GM10266 (cell line): ENCODE results near the gene ZNF385B.
A peak's percentile ranks its signal among the peaks of the same experiment; 100 is the strongest.

Source experiments
- DNase-seq: peaks from one replicate; pipeline ENCODE4 v3.0.0; 2012; ENCODE audit errors: extremely low spot score
- TF ChIP-seq, protein P1 (sequence below): IDR thresholded peaks from 2 replicates; pipeline ENCODE4 v1.5.1; 2012; ENCODE audit warnings: mild to moderate bottlenecking, low read depth; ENCODE audit not compliant: control insufficient read depth, insufficient read depth; ENCODE audit errors: missing control alignments

Gene ZNF385B

GRCh38 chr2:179412112-179412511 lies 449.3 kb downstream of the ZNF385B start:
- DNase-seq, result no peak
- TF ChIP-seq, protein P1, sequence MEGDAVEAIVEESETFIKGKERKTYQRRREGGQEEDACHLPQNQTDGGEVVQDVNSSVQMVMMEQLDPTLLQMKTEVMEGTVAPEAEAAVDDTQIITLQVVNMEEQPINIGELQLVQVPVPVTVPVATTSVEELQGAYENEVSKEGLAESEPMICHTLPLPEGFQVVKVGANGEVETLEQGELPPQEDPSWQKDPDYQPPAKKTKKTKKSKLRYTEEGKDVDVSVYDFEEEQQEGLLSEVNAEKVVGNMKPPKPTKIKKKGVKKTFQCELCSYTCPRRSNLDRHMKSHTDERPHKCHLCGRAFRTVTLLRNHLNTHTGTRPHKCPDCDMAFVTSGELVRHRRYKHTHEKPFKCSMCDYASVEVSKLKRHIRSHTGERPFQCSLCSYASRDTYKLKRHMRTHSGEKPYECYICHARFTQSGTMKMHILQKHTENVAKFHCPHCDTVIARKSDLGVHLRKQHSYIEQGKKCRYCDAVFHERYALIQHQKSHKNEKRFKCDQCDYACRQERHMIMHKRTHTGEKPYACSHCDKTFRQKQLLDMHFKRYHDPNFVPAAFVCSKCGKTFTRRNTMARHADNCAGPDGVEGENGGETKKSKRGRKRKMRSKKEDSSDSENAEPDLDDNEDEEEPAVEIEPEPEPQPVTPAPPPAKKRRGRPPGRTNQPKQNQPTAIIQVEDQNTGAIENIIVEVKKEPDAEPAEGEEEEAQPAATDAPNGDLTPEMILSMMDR, result no peak

DNA sequence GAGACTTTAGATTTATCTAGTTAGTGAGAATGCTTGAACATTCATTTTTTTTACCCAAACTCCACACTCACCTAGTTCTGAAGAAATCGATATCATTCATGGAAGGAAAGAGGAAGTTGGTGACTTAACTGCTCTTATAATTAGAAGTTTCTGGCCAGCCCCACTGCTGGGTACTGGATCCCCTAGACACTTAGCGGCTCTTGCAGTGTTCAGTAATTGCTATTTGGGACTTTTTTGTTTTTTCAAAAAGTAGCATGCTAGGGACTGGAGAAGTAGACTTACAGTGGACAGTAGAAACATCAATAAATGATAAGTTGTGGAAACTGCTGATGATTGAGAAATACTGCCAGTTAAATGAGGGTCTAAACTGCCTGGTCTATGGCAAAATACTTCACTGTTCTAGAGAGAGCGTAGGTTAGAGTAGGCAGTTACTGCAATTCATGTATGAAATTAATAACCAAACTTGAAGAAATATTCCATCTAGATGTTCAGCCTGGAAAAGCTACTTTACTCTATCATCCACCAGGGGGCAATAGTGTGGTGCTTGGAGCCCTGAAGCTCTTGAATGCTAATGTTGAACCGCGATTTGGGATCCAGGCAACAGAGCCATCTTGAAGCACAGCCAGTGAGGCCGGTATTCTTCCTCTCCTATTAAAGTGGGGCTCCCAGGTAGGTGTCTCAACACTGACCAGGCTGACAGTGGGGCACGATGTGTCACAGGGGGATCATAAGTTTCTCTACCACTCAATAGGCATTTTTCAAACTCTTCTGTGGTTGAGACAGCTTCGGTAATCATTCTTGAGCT lies 450.7 kb downstream of the ZNF385B start:
- DNase-seq, result peak; percentile 27
- TF ChIP-seq, protein P1, result peak; percentile 63

GRCh38 chr2:179403624-179404023 lies 457.8 kb downstream of the ZNF385B start:
- TF ChIP-seq, protein P1, result no peak
- no peak for DNase-seq

GRCh38 chr2:179393481-179393880 lies 467.9 kb downstream of the ZNF385B start:
- TF ChIP-seq, protein P1, result no peak
- DNase-seq, result no peak
